Forelimb muscle (tissue), 1 donor: ENCODE measurements around the gene SMAD5. TPM values are rescaled to one million over a fixed set of nuclear protein-coding genes. Genes with fewer than 3 reads are reported as not detected.

Experiments used
- DNase-seq: peaks from one replicate; pipeline ENCODE4 v3.0.0-alpha.2; 2013; ENCODE audit warnings: low read depth
- polyA plus RNA-seq: library from polyadenylated mRNA; unstranded; fragments of 120-200 nt; gene quantifications from one replicate; pipeline ENCODE4 v1.2.1, GENCODE V29; 2013; ENCODE audit not compliant: insufficient read length

The SMAD5 gene
- polyA plus RNA-seq, 1 donor = 39.8 TPM

GRCh38 chr5:136195971-136196820 lies 63.6 kb downstream of the SMAD5 start:
- DNase-seq = no peak

- DNase-seq = no peak
Observed at GRCh38 chr5:136197462-136198142, 65.0 kb downstream of the SMAD5 start.

GRCh38 chr5:136198453-136198852 lies 65.8 kb downstream of the SMAD5 start:
- no peak for DNase-seq

- DNase-seq = no peak
Observed at GRCh38 chr5:136199408-136199807, 66.8 kb downstream of the SMAD5 start.

- DNase-seq = no peak
Observed at GRCh38 chr5:136200130-136200529, 67.5 kb downstream of the SMAD5 start.

GRCh38 chr5:136200761-136201160 lies 68.1 kb downstream of the SMAD5 start:
- no peak for DNase-seq

- no peak for DNase-seq
Observed at GRCh38 chr5:136201870-136202269, 69.2 kb downstream of the SMAD5 start.

GRCh38 chr5:136202469-136203205 lies 70.0 kb downstream of the SMAD5 start:
- no peak for DNase-seq

- DNase-seq = no peak
Observed at GRCh38 chr5:136203303-136203922, 70.8 kb downstream of the SMAD5 start.

- no peak for DNase-seq
Observed at GRCh38 chr5:136205061-136205702, 72.5 kb downstream of the SMAD5 start.

GRCh38 chr5:136205941-136206340 lies 73.3 kb downstream of the SMAD5 start:
- no peak for DNase-seq

GRCh38 chr5:136206361-136206760 lies 73.7 kb downstream of the SMAD5 start:
- DNase-seq = no peak

- no peak for DNase-seq
Observed at GRCh38 chr5:136207631-136208030, 75.0 kb downstream of the SMAD5 start.

- no peak for DNase-seq
Observed at GRCh38 chr5:136208916-136209315, 76.3 kb downstream of the SMAD5 start.

GRCh38 chr5:136209346-136209910 lies 76.8 kb downstream of the SMAD5 start:
- DNase-seq = no peak

GRCh38 chr5:136210259-136210658 lies 77.6 kb downstream of the SMAD5 start:
- DNase-seq = no peak

- DNase-seq = no peak
Observed at GRCh38 chr5:136211282-136212040, 78.8 kb downstream of the SMAD5 start.

GRCh38 chr5:136212252-136212721 lies 79.6 kb downstream of the SMAD5 start:
- DNase-seq = no peak

GRCh38 chr5:136213919-136214493 lies 81.4 kb downstream of the SMAD5 start:
- no peak for DNase-seq

- no peak for DNase-seq
Observed at GRCh38 chr5:136215812-136216211, 83.2 kb downstream of the SMAD5 start.
